GM18907 (cell line): Measurements from ENCODE around the gene XKR3.
"Not testable (repeated sequence)": the region's sequence is repeated elsewhere in the genome, so short reads cannot be mapped to it uniquely, and the experiment has no call there.

ENCODE experiments used
- ATAC-seq: cut with Tn5 transposase; IDR thresholded peaks from one replicate; pipeline ENCODE4 v1.9.1; 2021; ENCODE audit warnings: mild to moderate bottlenecking, moderate library complexity; ENCODE audit not compliant: unreplicated experiment

The XKR3 gene

GRCh38 chr22:16807109-16807508, 18.1 kb downstream of the XKR3 start:
- ATAC-seq = no peak

DNA sequence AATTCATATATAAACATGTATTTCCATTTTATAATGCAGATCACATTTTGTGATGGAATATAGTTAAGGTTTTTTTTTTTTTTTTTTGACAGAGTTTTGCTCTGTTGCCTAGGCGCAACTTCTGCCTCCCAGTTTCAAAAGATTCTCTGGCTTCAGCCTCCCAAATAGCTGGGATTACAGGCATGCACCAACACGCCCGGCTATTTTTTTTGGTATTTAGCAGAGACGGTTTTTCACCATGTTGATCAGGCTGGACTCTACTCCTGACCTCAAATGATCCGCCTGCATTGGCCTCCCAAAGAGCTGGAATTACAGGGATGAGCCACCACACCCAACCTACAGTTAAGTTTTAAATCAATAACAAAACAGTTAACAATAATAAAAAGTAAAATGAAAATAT, 18.8 kb downstream of the XKR3 start:
- ATAC-seq = no peak

DNA sequence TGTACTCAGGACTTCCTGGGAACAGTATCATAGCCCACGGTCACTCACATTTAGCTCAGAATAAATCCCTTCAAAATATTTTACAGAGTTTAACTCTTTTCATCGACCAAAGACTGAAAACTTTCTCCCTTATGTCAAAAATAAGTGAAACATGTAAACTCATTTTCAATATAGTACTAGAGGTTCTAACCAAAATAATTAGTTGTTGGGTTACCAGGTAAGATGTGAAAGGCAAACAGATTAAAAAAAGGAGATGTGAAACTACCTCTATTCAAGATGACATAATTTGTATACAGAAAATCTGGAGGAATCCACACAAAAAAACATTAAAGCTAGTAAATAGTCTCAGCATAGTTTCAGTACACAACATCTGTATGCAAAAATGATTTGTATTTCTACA, 20.3 kb downstream of the XKR3 start:
- ATAC-seq = no peak

DNA sequence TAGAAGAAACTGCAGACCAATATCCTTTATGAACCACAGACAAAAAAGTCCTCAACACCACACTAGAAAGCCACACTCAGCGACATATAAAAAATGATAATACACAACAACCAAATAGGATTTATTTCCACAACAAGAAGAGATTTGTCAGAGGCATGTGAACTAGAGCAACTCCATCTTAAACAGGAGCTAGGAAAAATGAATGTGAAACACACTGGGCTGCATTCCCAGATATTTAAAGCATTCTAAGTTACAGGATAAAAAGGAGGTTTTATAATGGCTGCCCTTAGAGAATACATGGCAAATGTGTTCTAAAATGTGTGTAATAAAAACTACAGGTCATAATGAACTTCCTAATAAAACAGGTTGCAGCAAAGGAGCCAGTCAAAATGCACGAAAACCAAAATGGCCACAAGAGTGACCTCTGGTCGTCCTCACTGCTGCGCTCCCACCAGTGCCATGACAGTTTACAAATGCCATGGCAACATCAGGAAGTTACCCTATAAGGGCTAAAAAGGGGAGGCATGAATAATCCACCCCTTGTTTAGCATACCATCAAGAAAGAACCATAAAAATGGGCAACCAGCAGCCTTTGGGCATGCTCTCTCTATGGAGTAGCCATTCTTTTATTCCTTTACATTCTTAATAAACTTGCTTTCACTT, 21.8 kb downstream of the XKR3 start:
- ATAC-seq = no peak

- ATAC-seq = no peak
Measured at GRCh38 chr22:16801571-16801970, 23.6 kb downstream of the XKR3 start.

DNA sequence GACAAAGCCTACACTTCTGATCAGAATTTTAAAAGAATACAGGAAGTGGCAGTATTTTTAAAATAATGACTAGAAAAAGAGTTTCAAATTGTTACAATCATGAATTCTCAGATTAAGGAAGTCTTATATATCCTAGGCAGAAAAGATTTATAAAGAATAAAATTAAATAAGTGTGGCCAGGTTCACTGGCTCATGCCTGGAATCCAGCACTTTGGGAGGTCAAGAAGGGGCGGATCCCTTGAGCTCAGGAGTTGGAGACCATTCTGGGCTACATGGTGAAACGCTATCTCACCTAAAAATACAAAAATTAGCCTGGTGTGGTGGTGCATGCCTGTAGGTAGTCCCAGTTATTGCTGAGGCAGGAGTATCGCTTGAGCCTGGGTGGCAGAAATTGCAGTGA, 24.1 kb downstream of the XKR3 start:
- ATAC-seq = no peak

GRCh38 chr22:16800358-16800757, 24.9 kb downstream of the XKR3 start:
- ATAC-seq = no peak

DNA sequence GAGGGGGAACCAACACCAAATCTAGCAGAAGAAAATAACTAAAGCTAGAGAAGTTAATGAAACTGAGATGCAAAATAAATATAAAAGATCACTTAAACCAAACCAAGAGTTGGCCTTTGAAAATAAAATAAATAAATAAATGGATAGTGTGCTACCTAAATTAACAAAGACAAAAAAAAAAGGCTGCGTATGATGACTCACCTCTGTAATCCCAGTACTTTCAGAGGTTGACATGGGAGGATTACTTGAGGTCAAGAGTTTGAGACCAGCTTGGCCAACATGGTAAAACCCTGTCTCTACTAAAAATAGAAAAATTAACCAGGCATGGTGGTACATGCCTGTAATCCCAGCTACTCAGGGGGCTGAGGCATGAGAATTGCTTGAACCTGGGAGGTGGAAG, 29.7 kb downstream of the XKR3 start:
- ATAC-seq = not testable (repeated sequence)

DNA sequence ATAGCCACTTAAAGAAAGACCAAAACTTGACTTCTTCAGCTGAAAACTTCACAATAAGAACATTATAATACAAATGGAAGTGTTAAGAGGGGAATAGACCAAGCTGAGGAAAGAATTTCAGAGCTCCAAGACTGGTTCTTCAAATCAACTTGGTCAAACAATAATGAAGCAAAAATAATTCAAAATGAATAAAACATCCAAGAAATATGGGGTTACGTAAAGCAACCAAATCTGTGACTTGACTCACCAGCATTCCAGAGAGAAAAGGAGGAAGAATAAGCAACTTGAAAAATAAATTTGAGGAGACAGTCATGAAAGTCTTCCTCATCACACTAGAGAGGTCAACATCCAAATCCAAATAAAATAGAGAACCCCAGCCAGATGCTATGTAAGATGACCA, 31.4 kb downstream of the XKR3 start:
- no peak for ATAC-seq

- ATAC-seq = no peak
Measured at GRCh38 chr22:16789860-16790493, 35.2 kb downstream of the XKR3 start.

- no peak for ATAC-seq
Measured at GRCh38 chr22:16783930-16784354, 41.3 kb downstream of the XKR3 start.

DNA sequence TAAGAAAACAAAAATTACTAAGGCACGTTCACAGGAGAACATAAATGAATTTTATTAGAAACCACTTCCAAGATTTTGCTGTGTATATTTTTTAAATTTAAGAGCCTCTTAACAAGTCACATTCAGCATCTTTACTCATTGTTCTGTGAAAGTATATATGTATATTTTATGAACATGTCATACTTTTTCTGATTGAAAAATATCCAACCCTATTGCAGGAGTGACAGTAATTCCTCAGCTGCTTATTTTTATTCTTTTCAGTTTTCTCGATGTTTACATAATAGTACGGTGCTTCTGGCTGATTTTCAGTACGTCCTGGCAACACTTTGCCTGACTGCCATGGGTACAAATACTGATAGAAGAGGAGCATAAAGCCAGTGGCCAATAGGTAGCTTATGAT, 41.8 kb downstream of the XKR3 start:
- no peak for ATAC-seq

GRCh38 chr22:16781764-16782329, 43.4 kb downstream of the XKR3 start:
- ATAC-seq = no peak

DNA sequence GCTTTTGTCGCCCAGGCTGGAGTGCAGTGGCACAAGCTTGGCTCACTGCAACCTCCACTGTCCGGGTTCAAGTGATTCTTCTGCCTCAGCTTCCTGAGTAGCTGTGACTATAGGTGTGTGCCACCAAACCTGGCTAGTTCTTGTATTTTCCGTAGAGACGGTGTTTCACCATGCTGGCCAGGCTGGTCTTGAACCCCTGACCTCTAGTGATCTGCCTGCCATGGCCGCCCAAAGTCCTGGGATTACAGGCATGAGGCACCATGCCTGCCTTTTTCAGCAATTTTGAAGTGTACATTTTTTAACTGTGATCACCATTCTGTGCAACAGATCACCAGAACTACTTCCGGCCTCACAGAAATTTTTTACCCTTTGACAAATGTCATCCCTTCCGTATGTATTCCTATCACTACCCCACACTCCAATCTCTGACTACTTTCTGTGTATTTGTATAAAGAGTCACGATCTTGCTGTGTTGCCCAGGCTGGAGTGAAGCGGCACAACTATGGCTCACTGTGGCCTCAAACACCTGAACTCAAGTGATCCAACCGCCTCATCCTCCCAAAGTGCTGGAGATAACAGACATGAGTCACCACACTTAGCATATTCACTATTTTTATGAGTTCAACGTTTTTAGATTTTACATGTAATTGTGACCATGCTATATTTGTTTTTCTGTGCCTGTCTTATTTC, 44.0 kb downstream of the XKR3 start:
- no peak for ATAC-seq

GRCh38 chr22:16777284-16777924, 47.8 kb downstream of the XKR3 start:
- ATAC-seq = no peak

GRCh38 chr22:16776080-16776479, 49.1 kb downstream of the XKR3 start:
- ATAC-seq = no peak

DNA sequence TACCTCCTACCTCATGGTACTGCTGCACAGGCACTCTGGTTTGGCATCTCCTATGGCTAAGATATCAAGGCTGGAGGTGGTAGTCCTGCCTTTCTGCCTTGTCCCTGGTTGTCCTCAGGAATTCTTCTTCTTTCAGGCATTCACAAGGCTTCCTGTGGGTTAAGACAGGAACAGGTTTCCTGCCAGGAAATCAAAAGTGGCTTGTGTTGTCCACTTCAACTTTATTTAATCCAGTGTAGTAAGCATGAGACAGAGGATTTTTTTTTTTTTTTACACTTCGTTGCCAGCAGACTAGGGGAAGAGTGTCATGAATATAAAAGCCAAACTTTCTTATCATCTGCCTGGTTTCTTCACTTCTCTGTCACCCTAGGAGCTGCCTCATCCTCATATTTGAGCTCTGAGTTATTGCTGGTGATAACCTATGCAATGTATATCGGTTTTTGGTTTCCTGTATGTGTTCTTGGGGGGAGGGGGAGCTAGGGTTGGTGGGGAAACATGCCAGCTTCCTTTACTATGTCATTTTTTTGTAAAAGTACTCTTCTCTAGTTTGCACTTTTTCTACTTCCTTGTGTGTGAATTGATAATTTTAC, 50.2 kb downstream of the XKR3 start:
- ATAC-seq = no peak

DNA sequence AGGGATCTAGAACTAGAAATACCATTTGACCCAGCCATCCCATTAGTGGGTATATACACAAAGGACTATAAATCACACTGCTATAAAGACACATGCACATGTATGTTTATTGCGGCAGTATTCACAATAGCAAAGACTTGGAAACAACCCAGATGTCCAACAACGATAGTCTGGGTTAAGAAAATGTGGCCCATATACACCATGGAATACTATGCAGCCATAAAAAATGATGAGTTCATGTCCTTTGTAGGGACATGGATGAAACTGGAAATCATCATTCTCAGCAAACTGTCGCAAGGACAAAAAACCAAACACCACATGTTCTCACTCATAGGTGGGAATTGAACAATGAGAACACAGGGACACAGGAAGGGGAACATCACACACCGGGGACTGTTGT, 53.6 kb downstream of the XKR3 start:
- not testable (repeated sequence) for ATAC-seq

GRCh38 chr22:16767927-16768326, 57.3 kb downstream of the XKR3 start:
- ATAC-seq = not testable (repeated sequence)

GRCh38 chr22:16762224-16762623, 63.0 kb downstream of the XKR3 start:
- ATAC-seq = not testable (repeated sequence)

DNA sequence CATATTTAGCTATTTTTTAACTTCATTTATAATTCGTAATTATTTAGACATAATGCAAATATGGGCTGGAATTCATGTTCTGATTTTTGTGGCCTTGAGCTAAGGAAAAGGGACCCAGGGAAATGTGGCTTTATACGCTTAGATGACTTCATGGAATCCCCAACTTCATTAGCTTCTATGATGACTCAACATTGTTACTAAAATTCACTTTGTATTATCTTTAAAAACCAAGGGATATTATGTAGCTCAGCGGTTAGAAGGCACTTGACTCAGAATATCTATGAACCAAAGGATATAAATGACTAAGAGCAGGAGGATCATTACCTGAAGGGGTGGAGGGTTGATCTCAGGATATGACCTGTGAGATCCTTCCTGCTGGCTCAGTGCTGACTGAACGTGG, 64.8 kb downstream of the XKR3 start:
- ATAC-seq = not testable (repeated sequence)
